HL-60 (cell line): ENCODE results near the gene ANO6.
A peak's percentile ranks its signal among the peaks of the same experiment; 100 is the strongest.

Experiments
- DNase-seq, 2 experiments: peaks; one replicate each; pipeline ENCODE4 v3.0.0-alpha.2; 2010 to 2020; ENCODE audit warnings: low read depth in 1 of 2, low spot score in 1 of 2
- H3K27ac ChIP-seq: fragments of 250-450 bp; sonication (Bioruptor Pico); replicated peaks from 2 replicates; pipeline ENCODE4 v1.5.1; 2020; ENCODE audit warnings: mild to moderate bottlenecking, moderate library complexity
- H3K27me3 ChIP-seq: fragments of 250-450 bp; sonication (Bioruptor Pico); 2 replicates; pipeline ENCODE4 v1.5.1; 2021; ENCODE audit warnings: mild to moderate bottlenecking, moderate library complexity; ENCODE audit not compliant: insufficient read depth, poor library complexity, severe bottlenecking
- H3K4me3 ChIP-seq: replicated peaks from 2 replicates; pipeline ENCODE4 v1.5.1; 2011; ENCODE audit warnings: mild to moderate bottlenecking, control low read depth, low read length; ENCODE audit not compliant: insufficient read depth
- CTCF ChIP-seq: IDR thresholded peaks from one replicate; pipeline ENCODE4 v1.5.1; 2011; ENCODE audit warnings: low read length, control low read depth, inconsistent platforms; ENCODE audit not compliant: insufficient read depth
- GABPA ChIP-seq: IDR thresholded peaks from 2 replicates; pipeline ENCODE4 v1.6.1; 2012; ENCODE audit warnings: low read depth
- POLR2AphosphoS5 ChIP-seq: IDR thresholded peaks from 2 replicates; pipeline ENCODE4 v1.6.1; 2012; ENCODE audit warnings: low read depth
- SPI1 ChIP-seq: IDR thresholded peaks from 2 replicates; pipeline ENCODE4 v1.6.1; 2012; ENCODE audit warnings: low read depth, mild to moderate bottlenecking, borderline replicate concordance
- TF ChIP-seq, protein P1 (sequence below): IDR thresholded peaks from 2 replicates; pipeline ENCODE4 v1.6.1; 2012; ENCODE audit warnings: low read depth; ENCODE audit not compliant: insufficient replicate concordance

Gene ANO6

DNA sequence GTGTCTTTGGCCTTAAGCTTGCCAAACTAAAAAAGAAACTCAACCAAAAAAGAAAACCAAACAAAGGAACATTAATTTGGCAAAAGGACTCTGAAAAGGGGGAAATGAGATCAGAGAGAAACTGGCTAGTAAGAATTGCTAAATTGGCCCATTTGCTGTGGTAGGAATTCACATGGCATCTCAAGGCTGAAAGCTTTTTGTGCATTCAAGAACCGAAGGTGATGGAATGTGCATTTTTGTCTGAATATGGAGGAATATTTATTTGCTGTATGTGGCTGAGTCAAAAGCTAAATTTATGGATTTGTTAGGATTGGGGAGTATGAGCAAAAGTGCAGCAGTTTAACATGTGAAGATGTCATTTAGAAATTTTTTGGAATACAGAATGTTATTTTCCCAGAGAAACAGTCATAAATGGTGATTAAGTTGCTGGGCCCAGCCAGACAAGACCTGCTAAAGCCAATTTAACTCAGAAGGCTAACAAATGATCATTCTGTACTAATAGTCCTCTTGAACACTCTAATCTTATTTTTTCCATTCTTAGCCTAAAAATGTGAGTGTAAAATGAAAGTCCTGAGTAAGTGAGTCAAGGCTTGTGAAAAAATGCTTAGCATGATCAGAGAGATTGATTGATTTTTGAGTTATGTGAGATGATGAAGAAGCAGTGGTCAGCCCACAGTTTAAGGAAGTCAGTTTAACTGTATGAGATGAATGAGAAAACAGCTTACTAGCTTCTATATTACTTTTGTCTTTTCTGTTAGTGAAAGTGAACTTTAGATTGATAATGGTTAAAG, 94.1 kb downstream of the ANO6 start:
- Histone ChIP-seq H3K4me3 (no peak overlapping the region), H3K27ac (no peak overlapping the region), H3K27me3 (no peaks in the 10 kb centered on the region)
- TF ChIP-seq GABPA (no peak), SPI1 (peak; percentile 37; the same call in 1 of the 2 replicates)
- no peak for DNase-seq

GRCh38 chr12:45310627-45310968, 94.7 kb downstream of the ANO6 start:
- DNase-seq, result no peak
- no peak overlapping the region for H3K4me3 ChIP-seq
- TF ChIP-seq GABPA (no peak), POLR2AphosphoS5 (no peak), SPI1 (no peak), CTCF (no peak)
- TF ChIP-seq, protein P1, sequence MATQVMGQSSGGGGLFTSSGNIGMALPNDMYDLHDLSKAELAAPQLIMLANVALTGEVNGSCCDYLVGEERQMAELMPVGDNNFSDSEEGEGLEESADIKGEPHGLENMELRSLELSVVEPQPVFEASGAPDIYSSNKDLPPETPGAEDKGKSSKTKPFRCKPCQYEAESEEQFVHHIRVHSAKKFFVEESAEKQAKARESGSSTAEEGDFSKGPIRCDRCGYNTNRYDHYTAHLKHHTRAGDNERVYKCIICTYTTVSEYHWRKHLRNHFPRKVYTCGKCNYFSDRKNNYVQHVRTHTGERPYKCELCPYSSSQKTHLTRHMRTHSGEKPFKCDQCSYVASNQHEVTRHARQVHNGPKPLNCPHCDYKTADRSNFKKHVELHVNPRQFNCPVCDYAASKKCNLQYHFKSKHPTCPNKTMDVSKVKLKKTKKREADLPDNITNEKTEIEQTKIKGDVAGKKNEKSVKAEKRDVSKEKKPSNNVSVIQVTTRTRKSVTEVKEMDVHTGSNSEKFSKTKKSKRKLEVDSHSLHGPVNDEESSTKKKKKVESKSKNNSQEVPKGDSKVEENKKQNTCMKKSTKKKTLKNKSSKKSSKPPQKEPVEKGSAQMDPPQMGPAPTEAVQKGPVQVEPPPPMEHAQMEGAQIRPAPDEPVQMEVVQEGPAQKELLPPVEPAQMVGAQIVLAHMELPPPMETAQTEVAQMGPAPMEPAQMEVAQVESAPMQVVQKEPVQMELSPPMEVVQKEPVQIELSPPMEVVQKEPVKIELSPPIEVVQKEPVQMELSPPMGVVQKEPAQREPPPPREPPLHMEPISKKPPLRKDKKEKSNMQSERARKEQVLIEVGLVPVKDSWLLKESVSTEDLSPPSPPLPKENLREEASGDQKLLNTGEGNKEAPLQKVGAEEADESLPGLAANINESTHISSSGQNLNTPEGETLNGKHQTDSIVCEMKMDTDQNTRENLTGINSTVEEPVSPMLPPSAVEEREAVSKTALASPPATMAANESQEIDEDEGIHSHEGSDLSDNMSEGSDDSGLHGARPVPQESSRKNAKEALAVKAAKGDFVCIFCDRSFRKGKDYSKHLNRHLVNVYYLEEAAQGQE, result no peak
- no peak overlapping the region for H3K27ac ChIP-seq
- H3K27me3 ChIP-seq, result no peaks in the 10 kb centered on the region

DNA sequence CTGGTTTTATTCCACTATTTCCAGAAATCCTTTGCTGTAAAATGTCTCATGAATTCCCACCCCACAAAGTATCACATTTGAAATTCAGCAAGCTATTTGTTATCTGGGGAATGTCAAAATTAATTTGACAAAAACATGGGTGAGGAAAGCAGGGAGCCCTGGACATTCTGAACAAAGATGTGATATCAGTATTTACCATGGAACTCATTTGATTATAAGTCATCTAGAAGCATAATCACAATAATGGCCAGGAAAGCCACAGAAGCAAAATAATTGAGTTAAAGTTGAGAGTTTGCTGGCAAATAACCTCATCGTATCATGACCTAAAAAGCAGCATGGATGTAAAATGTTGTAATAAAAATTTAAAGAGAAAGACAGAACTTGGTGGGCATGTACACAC, 96.1 kb downstream of the ANO6 start:
- no peak for DNase-seq
- H3K27me3 ChIP-seq, result no peaks in the 10 kb centered on the region
- TF ChIP-seq POLR2AphosphoS5, result no peak
- TF ChIP-seq SPI1, result no peak
- TF ChIP-seq, protein P1, result no peak
- TF ChIP-seq GABPA, result no peak
- TF ChIP-seq CTCF, result no peak
- H3K4me3 ChIP-seq, result no peak overlapping the region
- H3K27ac ChIP-seq, result no peak overlapping the region

DNA sequence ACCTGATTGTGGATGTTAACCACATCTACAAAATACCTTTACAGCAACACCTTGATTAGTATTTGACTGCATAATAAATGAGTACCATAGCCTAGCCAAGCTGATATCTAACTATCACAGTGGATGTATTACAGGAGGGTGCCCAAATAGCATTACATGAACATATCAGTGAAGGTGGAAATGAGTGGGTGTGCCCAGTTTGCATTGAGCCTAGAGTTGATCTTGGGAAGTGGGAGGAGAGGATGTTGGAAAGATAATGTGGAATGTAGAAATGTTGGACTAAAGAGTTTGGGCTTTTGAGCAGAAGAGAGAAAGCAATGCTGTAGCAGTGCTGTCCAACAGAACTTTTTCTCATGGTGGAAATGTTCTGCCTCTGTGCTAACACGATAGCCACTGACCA, 98.9 kb downstream of the ANO6 start:
- no peak overlapping the region for H3K4me3 ChIP-seq
- no peak overlapping the region for H3K27ac ChIP-seq
- DNase-seq, result no peak
- H3K27me3 ChIP-seq, result no peaks in the 10 kb centered on the region
- TF ChIP-seq GABPA (no peak), SPI1 (no peak), POLR2AphosphoS5 (no peak), CTCF (no peak)
- TF ChIP-seq, protein P1, result no peak
